Neural cell (in vitro differentiated cells): ENCODE results near the gene SHISA9.

Experiments
- CTCF ChIP-seq: fragments of 450-650 bp; IDR thresholded peaks from 2 replicates; pipeline ENCODE4 v1.5.1; 2014; ENCODE audit warnings: antibody characterized with exemption, mild to moderate bottlenecking, moderate library complexity; ENCODE audit not compliant: poor library complexity, severe bottlenecking
- EP300 ChIP-seq: fragments of 450-650 bp; conservative IDR thresholded peaks from 2 replicates; pipeline ENCODE4 v1.6.1; 2014; ENCODE audit warnings: antibody characterized with exemption, mild to moderate bottlenecking, moderate library complexity; ENCODE audit not compliant: poor library complexity, severe bottlenecking
- EZH2 ChIP-seq: fragments of 200-600, 300-800 bp; shearing (Covaris generic), sonication (generic); IDR thresholded peaks from 2 replicates; pipeline ENCODE4 v1.6.1; 2014; ENCODE audit warnings: antibody characterized with exemption, low read length, borderline replicate concordance, mild to moderate bottlenecking; ENCODE audit not compliant: insufficient read depth, poor library complexity, severe bottlenecking
- MXI1 ChIP-seq: fragments of 450-650 bp; conservative IDR thresholded peaks from 2 replicates; pipeline ENCODE4 v1.6.1; 2014; ENCODE audit warnings: antibody characterized with exemption, mild to moderate bottlenecking; ENCODE audit not compliant: poor library complexity, severe bottlenecking
- POLR2AphosphoS5 ChIP-seq: IDR thresholded peaks from 2 replicates; pipeline ENCODE4 v1.6.1; 2012
- REST ChIP-seq: IDR thresholded peaks from 2 replicates; pipeline ENCODE4 v1.6.1; 2012; ENCODE audit warnings: borderline replicate concordance

DNA sequence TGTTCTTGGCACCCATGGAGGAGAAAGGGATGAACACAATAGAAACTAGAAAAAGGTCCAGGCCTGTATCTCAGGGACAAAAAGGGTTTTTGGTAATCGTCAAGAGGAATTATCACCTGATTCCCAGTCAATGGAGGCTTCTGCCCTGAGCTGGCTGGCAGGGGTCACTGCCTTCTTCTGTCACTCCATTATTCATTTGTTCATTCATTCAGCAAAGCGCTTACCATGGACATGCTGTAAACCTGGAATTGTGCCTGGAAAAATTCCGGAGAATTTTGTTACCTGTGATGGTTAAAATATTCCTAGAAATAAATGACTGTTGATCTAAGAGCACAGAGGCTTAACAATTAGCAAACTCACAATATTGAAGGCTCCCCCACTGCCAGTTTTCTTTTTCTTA, 212.3 kb downstream of the SHISA9 start:
- TF ChIP-seq EP300 (no peak), EZH2 (no peak), CTCF (no peak), REST (no peak), MXI1 (no peak), POLR2AphosphoS5 (no peak)
